Measurements from ENCODE around the gene HSD17B8.

HSD17B8 gene

GRCh38 chr6:33243476-33243875, 39.0 kb downstream of the HSD17B8 start:
- ATAC-seq (ENCODE audit: insufficient read depth, low read depth) (no peak), DNase-seq (no peak)
- Histone ChIP-seq H3K9me3 (ENCODE audit: insufficient read depth, low read length, severe bottlenecking) (no peaks in the 10 kb centered on the region), H3K36me3 (ENCODE audit: insufficient read depth, low read length) (no peaks in the 10 kb centered on the region), H3K79me2 (ENCODE audit: insufficient read depth, low read length) (no peaks in the 10 kb centered on the region), H3K27me3 (ENCODE audit: insufficient read depth, low read length, poor library complexity) (peaks cover 12% of the 10 kb centered on the region), H2AFZ (ENCODE audit: low read depth, low read length) (no peak overlapping the region), H3K4me2 (ENCODE audit: insufficient read depth, low read length) (no peak overlapping the region), H3K27ac (ENCODE audit: low read length) (no peak overlapping the region), H3K4me3 (ENCODE audit: low read depth in 1 of 2, low read length in 2 of 2) (no peak overlapping the region), H3K4me1 (ENCODE audit: insufficient read depth, low read length) (peaks cover 8% of the 10 kb centered on the region), H3K9ac (ENCODE audit: low read depth, low read length) (no peak overlapping the region), H4K20me1 (ENCODE audit: insufficient read depth, low read length) (no peaks in the 10 kb centered on the region)
- no peak for TF ChIP-seq EZH2 (IDR thresholded peaks at IDR 0.05; ENCODE audit: borderline replicate concordance, low read depth, low read length, severe bottlenecking)
- TF ChIP-seq CTCF (IDR thresholded peaks at IDR 0.05; ENCODE audit: borderline replicate concordance, extremely low read depth, low read length, poor library complexity, severe bottlenecking): no peak

GRCh38 chr6:33247977-33248642, 43.7 kb downstream of the HSD17B8 start:
- no peaks in the 10 kb centered on the region for H3K9me3 ChIP-seq (ENCODE audit: insufficient read depth, low read length, severe bottlenecking)
- ATAC-seq (ENCODE audit: insufficient read depth, low read depth): peak; percentile 53
- H4K20me1 ChIP-seq (ENCODE audit: insufficient read depth, low read length): no peaks in the 10 kb centered on the region
- TF ChIP-seq CTCF (IDR thresholded peaks at IDR 0.05; ENCODE audit: borderline replicate concordance, extremely low read depth, low read length, poor library complexity, severe bottlenecking) (peak; percentile 93), EZH2 (IDR thresholded peaks at IDR 0.05; ENCODE audit: borderline replicate concordance, low read depth, low read length, severe bottlenecking) (no peak)
- H3K27me3 ChIP-seq (ENCODE audit: insufficient read depth, low read length, poor library complexity): no peaks in the 10 kb centered on the region
- peaks cover 14% of the 10 kb centered on the region for H3K79me2 ChIP-seq (ENCODE audit: insufficient read depth, low read length)
- peak overlapping the region; percentile 80 for H3K27ac ChIP-seq (ENCODE audit: low read length)
- H3K9ac ChIP-seq (ENCODE audit: low read depth, low read length): peak overlapping the region; percentile 67
- peak overlapping the region; percentile 88 for H3K4me2 ChIP-seq (ENCODE audit: insufficient read depth, low read length)
- H3K4me3 ChIP-seq (ENCODE audit: low read depth in 1 of 2, low read length in 2 of 2): peak overlapping the region; percentile 19 to 63; a peak in 3 of 4 replicates
- DNase-seq: peak; percentile 91
- peaks cover 18% of the 10 kb centered on the region for H3K36me3 ChIP-seq (ENCODE audit: insufficient read depth, low read length)
- peaks cover 39% of the 10 kb centered on the region for H3K4me1 ChIP-seq (ENCODE audit: insufficient read depth, low read length)
- peak overlapping the region; percentile 85 for H2AFZ ChIP-seq (ENCODE audit: low read depth, low read length)

GRCh38 chr6:33248643-33248931, 44.1 kb downstream of the HSD17B8 start:
- no peaks in the 10 kb centered on the region for H3K9me3 ChIP-seq (ENCODE audit: insufficient read depth, low read length, severe bottlenecking)
- H3K27me3 ChIP-seq (ENCODE audit: insufficient read depth, low read length, poor library complexity): no peaks in the 10 kb centered on the region
- peaks cover 14% of the 10 kb centered on the region for H3K79me2 ChIP-seq (ENCODE audit: insufficient read depth, low read length)
- H3K9ac ChIP-seq (ENCODE audit: low read depth, low read length): peak overlapping the region; percentile 67
- peak overlapping the region; percentile 19 to 63; a peak in 3 of 4 replicates for H3K4me3 ChIP-seq (ENCODE audit: low read depth in 1 of 2, low read length in 2 of 2)
- H3K4me1 ChIP-seq (ENCODE audit: insufficient read depth, low read length): peaks cover 39% of the 10 kb centered on the region
- peaks cover 18% of the 10 kb centered on the region for H3K36me3 ChIP-seq (ENCODE audit: insufficient read depth, low read length)
- ATAC-seq (ENCODE audit: insufficient read depth, low read depth) (peak; percentile 15), DNase-seq (no peak)
- TF ChIP-seq CTCF (IDR thresholded peaks at IDR 0.05; ENCODE audit: borderline replicate concordance, extremely low read depth, low read length, poor library complexity, severe bottlenecking) (no peak), EZH2 (IDR thresholded peaks at IDR 0.05; ENCODE audit: borderline replicate concordance, low read depth, low read length, severe bottlenecking) (no peak)
- peak overlapping the region; percentile 80 for H3K27ac ChIP-seq (ENCODE audit: low read length)
- H4K20me1 ChIP-seq (ENCODE audit: insufficient read depth, low read length): no peaks in the 10 kb centered on the region
- H2AFZ ChIP-seq (ENCODE audit: low read depth, low read length): peak overlapping the region; percentile 85
- H3K4me2 ChIP-seq (ENCODE audit: insufficient read depth, low read length): peak overlapping the region; percentile 88

Measured in DND-41 (cell line).